HG03378 (cell line): ENCODE results near the gene EEF1AKMT4.
A peak's percentile ranks its signal among the peaks of the same experiment; 100 is the strongest.

Experiments used
- ATAC-seq: cut with Tn5 transposase; IDR thresholded peaks from one replicate; pipeline ENCODE4 v1.9.1; 2021; ENCODE audit warnings: mild to moderate bottlenecking, moderate library complexity; ENCODE audit not compliant: unreplicated experiment

EEF1AKMT4 gene

GRCh38 chr3:184298759-184299487 is 49.5 kb downstream of the EEF1AKMT4 start, which contains the start of gene PSMD2:
Gene PSMD2, plus strand, starts transcription at chr3:184299241. Its CDS starts 26 bp downstream, at chr3:184299267.
- peak; percentile 81 for ATAC-seq

GRCh38 chr3:184299488-184300377 is 50.3 kb downstream of the EEF1AKMT4 start:
- ATAC-seq = no peak

- ATAC-seq = no peak
These were observed 50.9 kb downstream of the EEF1AKMT4 start for GRCh38 chr3:184300378-184300720.

GRCh38 chr3:184305577-184305976 is 56.1 kb downstream of the EEF1AKMT4 start:
- no peak for ATAC-seq

- no peak for ATAC-seq
These were observed 57.0 kb downstream of the EEF1AKMT4 start for GRCh38 chr3:184306341-184306972.

GRCh38 chr3:184307915-184308314 is 58.4 kb downstream of the EEF1AKMT4 start:
- no peak for ATAC-seq
